ENCODE results near the gene CACNG6.
"Not testable (repeated sequence)": the region's sequence is repeated elsewhere in the genome, so short reads cannot be mapped to it uniquely, and the experiment has no call there.

The CACNG6 gene

GRCh38 chr19:53991224-53992113 lies at the start of gene CACNG6:
TSS of gene CACNG6 (plus strand) at chr19:53991637. CDS start at chr19:53992878, 1,241 bp downstream.
- no peak for DNase-seq (ENCODE audit: low read depth)

- no peak for DNase-seq (ENCODE audit: low read depth)
Measured at GRCh38 chr19:53942001-53942786, 49.2 kb upstream of the CACNG6 start.

GRCh38 chr19:53944416-53944815 lies 47.0 kb upstream of the CACNG6 start:
- DNase-seq (ENCODE audit: low read depth): no peak

GRCh38 chr19:53944933-53945332 lies 46.5 kb upstream of the CACNG6 start:
- DNase-seq (ENCODE audit: low read depth): no peak

GRCh38 chr19:53945441-53945840 lies 46.0 kb upstream of the CACNG6 start:
- DNase-seq (ENCODE audit: low read depth): no peak

- no peak for DNase-seq (ENCODE audit: low read depth)
Measured at GRCh38 chr19:53945998-53946397, 45.4 kb upstream of the CACNG6 start.

- DNase-seq (ENCODE audit: low read depth): no peak
Measured at GRCh38 chr19:53947624-53948023, 43.8 kb upstream of the CACNG6 start.

GRCh38 chr19:53948611-53949010 lies 42.8 kb upstream of the CACNG6 start:
- DNase-seq (ENCODE audit: low read depth): not testable (repeated sequence)

- DNase-seq (ENCODE audit: low read depth): no peak
Measured at GRCh38 chr19:53951436-53951835, 40.0 kb upstream of the CACNG6 start.

GRCh38 chr19:53951947-53952346 lies 39.5 kb upstream of the CACNG6 start:
- DNase-seq (ENCODE audit: low read depth): no peak

GRCh38 chr19:53953383-53953782 lies 38.1 kb upstream of the CACNG6 start:
- no peak for DNase-seq (ENCODE audit: low read depth)

- no peak for DNase-seq (ENCODE audit: low read depth)
Measured at GRCh38 chr19:53957448-53958167, 33.8 kb upstream of the CACNG6 start.

- no peak for DNase-seq (ENCODE audit: low read depth)
Measured at GRCh38 chr19:53958168-53958571, 33.3 kb upstream of the CACNG6 start.

GRCh38 chr19:53958823-53959757 lies 32.3 kb upstream of the CACNG6 start:
- no peak for DNase-seq (ENCODE audit: low read depth)

GRCh38 chr19:53960187-53960586 lies 31.2 kb upstream of the CACNG6 start:
- no peak for DNase-seq (ENCODE audit: low read depth)

- DNase-seq (ENCODE audit: low read depth): no peak
Measured at GRCh38 chr19:53960886-53961285, 30.6 kb upstream of the CACNG6 start.

- DNase-seq (ENCODE audit: low read depth): no peak
Measured at GRCh38 chr19:53961523-53962356, 29.7 kb upstream of the CACNG6 start.

GRCh38 chr19:53962887-53963431 lies 28.5 kb upstream of the CACNG6 start, which contains the start of gene CACNG8:
TSS of gene CACNG8 (plus strand) at chr19:53962937.
- DNase-seq (ENCODE audit: low read depth): no peak

GRCh38 chr19:53965091-53965490 lies 26.3 kb upstream of the CACNG6 start:
- no peak for DNase-seq (ENCODE audit: low read depth)

- no peak for DNase-seq (ENCODE audit: low read depth)
Measured at GRCh38 chr19:53966931-53967330, 24.5 kb upstream of the CACNG6 start.
